ENCODE results near the gene EFNA5.

EFNA5 gene

GRCh38 chr5:107384256-107384655, 286.5 kb downstream of the EFNA5 start:
- no peak for DNase-seq

GRCh38 chr5:107383414-107383813, 287.3 kb downstream of the EFNA5 start:
- no peak for DNase-seq

- DNase-seq = no peak
These were observed 289.4 kb downstream of the EFNA5 start for GRCh38 chr5:107381189-107381856.

GRCh38 chr5:107380654-107381053, 290.1 kb downstream of the EFNA5 start:
- no peak for DNase-seq

- DNase-seq = no peak
These were observed 292.4 kb downstream of the EFNA5 start for GRCh38 chr5:107378218-107378899.

- DNase-seq = no peak
These were observed 293.5 kb downstream of the EFNA5 start for GRCh38 chr5:107377277-107377609.

- no peak for DNase-seq
These were observed 294.0 kb downstream of the EFNA5 start for GRCh38 chr5:107376546-107377276.

GRCh38 chr5:107373549-107374263, 297.0 kb downstream of the EFNA5 start:
- no peak for DNase-seq

GRCh38 chr5:107372723-107373450, 297.9 kb downstream of the EFNA5 start:
- DNase-seq = no peak

GRCh38 chr5:107370396-107370968, 300.3 kb downstream of the EFNA5 start:
- DNase-seq = no peak

GRCh38 chr5:107369622-107370021, 301.1 kb downstream of the EFNA5 start:
- no peak for DNase-seq

- DNase-seq = no peak
These were observed 302.1 kb downstream of the EFNA5 start for GRCh38 chr5:107368615-107369014.

- no peak for DNase-seq
These were observed 302.8 kb downstream of the EFNA5 start for GRCh38 chr5:107367939-107368338.

GRCh38 chr5:107367480-107367879, 303.3 kb downstream of the EFNA5 start:
- no peak for DNase-seq

- DNase-seq = no peak
These were observed 305.2 kb downstream of the EFNA5 start for GRCh38 chr5:107365320-107366109.

GRCh38 chr5:107364443-107365319, 306.1 kb downstream of the EFNA5 start:
- no peak for DNase-seq

- no peak for DNase-seq
These were observed 307.0 kb downstream of the EFNA5 start for GRCh38 chr5:107363768-107364167.

GRCh38 chr5:107361945-107362344, 308.8 kb downstream of the EFNA5 start:
- DNase-seq = no peak

GRCh38 chr5:107359916-107360234, 310.9 kb downstream of the EFNA5 start:
- no peak for DNase-seq

- DNase-seq = no peak
These were observed 311.5 kb downstream of the EFNA5 start for GRCh38 chr5:107359033-107359915.
